H7 (cell line): ENCODE results near the gene CASP5. TPM values are rescaled to one million over a fixed set of nuclear protein-coding genes. Genes with fewer than 3 reads are reported as not detected.

ENCODE experiments used
- DNase-seq: peaks from one replicate; pipeline ENCODE4 v3.0.0; 2012
- H3K27me3 ChIP-seq: 2 replicates; pipeline ENCODE4 v1.6.0; 2011; ENCODE audit warnings: mild to moderate bottlenecking, low read length; ENCODE audit not compliant: control insufficient read depth, insufficient read depth
- H3K36me3 ChIP-seq: replicated peaks from 2 replicates; pipeline ENCODE4 v1.5.1; 2011; ENCODE audit warnings: low read length; ENCODE audit not compliant: control insufficient read depth, insufficient read depth
- H3K4me3 ChIP-seq: 2 replicates; pipeline ENCODE4 v1.5.1; 2011; ENCODE audit warnings: low read depth, mild to moderate bottlenecking, control low read depth, low read length, moderate library complexity; ENCODE audit not compliant: insufficient read depth
- total RNA-seq: library from RNA; depleted of rRNA; stranded (reverse); fragments of >200 nt; shearing (Covaris generic); gene quantifications from 2 replicates; pipeline ENCODE4 v1.2.3, GENCODE V29; 2014; rRNA removed

Gene CASP5
- total RNA-seq, 1 experiment from 2014 or later, result not detected

DNA sequence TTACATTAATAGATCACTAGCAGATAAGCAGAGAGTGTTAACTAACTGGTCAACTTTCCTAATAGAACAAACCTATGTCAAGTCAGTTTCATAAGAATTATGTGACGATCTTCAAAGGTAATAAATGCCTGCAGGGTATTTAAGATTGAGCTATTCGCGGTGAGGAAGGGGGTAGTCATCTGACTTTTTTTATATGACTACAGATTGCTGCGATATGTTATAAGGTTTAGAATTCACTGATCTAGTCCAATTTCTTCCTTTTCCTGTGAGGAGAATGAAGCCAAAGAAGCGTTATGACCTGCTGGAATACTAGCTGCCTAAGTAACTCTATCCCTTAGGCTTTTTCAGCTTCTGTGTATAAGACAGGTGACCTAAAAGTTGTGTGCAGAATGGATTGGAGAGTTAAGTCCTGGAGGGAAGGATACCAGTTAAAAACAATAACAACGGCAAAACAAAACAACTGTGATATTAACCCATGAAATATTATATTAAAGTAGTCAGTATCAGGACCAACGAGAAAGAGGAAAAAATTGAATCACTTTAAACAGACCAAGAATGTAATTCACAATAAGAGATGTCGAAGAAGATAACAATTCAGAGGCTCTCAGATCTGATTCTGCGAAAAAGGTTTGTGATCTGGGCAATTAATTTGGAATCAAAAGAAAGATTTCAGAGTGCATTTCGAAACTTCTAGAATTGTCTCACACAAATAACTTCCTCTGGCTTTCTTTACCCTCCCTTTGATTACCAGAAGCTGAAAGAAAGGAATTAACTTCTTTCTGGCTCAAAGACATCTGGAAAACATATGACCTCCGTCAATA, 55.2 kb downstream of the CASP5 start:
- Histone ChIP-seq H3K4me3 (no peak overlapping the region), H3K27me3 (no peaks in the 10 kb centered on the region), H3K36me3 (no peaks in the 10 kb centered on the region)
- no peak for DNase-seq

DNA sequence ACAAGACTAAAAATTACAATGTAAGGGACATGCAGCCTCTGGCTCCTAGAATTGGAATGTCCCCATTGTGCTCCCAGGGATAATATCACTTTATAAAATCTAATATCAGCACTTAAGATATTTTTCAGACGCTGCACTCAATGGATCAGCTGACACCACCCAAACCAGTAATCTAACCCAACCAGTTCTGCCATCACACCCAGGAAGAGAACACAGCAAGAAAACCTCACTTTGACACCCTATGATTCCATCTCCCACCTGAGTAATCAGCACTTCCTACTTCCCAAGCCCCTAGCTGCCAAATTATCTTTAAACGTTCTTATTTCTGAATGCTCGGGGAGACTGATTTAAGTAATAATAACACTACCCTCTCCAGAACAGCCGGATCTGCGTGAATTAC, 57.2 kb downstream of the CASP5 start:
- Histone ChIP-seq H3K4me3 (no peak overlapping the region), H3K27me3 (no peaks in the 10 kb centered on the region), H3K36me3 (no peaks in the 10 kb centered on the region)
- DNase-seq, result no peak

DNA sequence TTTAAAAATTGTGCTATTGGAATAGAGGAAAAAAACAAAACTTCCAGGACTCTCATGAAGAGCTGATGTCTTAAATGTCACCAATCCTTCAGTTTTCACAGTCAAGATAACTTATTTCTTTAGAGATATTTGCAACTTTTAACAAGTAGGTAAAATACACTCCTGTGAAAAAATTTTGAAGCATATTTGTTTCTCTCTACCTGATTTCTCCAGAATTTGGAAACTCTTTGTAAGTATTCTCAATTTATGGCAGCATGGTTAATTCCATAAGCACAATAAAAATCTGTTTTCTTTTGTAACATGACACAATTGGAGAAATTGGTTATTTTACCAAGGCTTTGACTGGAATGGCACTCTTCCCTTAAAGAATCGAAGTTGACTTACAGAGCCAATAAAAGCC, 58.7 kb downstream of the CASP5 start:
- Histone ChIP-seq H3K4me3 (no peak overlapping the region), H3K27me3 (no peaks in the 10 kb centered on the region), H3K36me3 (no peaks in the 10 kb centered on the region)
- DNase-seq, result no peak

DNA sequence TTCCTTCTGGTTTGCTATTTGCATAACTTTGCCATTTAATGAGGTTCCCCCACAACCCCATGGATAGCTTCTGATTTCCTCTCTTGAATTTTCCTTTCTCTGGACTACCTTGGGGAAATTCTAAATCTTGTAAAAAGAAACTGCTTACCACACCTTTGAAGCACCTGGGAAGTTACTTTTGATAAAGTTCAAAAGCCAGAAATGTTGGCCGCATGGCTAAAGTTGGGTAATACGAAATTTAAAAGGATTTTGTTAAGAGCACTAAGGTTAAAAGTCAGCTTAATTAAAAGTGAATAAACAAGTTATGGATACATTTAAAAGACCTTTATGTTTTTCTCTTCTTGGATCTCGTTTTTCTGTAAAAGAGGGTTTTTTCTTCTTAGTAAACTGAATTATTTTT, 60.1 kb downstream of the CASP5 start:
- no peaks in the 10 kb centered on the region for H3K36me3 ChIP-seq
- H3K4me3 ChIP-seq, result no peak overlapping the region
- H3K27me3 ChIP-seq, result no peaks in the 10 kb centered on the region
- no peak for DNase-seq

DNA sequence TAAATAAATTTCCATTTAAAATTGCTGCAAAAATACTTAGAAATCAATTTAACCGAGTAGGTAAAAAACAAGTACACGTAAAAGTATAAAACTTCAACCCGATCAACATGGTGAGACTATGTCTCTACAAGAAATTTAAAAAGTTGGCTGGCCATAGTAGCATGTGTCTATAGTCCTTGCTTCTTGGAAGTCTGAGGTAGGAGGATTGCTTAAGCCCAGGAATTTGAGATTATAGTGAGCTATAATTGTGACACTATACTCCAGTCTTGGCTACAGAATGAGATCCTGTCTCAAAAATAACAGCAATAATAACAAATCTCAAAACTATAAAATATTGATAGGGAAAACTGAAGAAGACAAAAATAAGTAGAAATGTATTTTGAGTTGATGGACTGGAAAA, 65.7 kb downstream of the CASP5 start:
- H3K4me3 ChIP-seq, result no peak overlapping the region
- no peak for DNase-seq
- H3K27me3 ChIP-seq, result no peaks in the 10 kb centered on the region
- H3K36me3 ChIP-seq, result no peaks in the 10 kb centered on the region

DNA sequence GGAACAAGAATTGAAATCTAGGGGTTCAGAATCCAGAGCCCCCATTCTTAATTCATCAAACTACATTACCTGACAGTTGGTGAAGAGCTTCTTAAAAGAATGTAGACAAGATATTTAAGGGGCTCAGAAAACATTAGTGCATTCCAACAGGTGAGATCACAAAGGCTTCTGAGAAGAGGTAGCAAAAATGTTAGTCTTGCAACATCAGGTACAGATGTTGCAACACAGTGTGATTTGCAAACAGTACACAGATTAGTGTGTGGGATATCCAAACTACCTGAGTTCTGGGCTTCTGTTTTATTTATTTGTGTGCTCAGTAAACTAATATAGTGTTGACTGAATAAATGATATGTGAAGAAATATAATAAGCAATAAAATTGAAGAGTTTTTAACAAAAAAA, 66.4 kb downstream of the CASP5 start:
- no peaks in the 10 kb centered on the region for H3K36me3 ChIP-seq
- no peak for DNase-seq
- no peaks in the 10 kb centered on the region for H3K27me3 ChIP-seq
- no peak overlapping the region for H3K4me3 ChIP-seq

DNA sequence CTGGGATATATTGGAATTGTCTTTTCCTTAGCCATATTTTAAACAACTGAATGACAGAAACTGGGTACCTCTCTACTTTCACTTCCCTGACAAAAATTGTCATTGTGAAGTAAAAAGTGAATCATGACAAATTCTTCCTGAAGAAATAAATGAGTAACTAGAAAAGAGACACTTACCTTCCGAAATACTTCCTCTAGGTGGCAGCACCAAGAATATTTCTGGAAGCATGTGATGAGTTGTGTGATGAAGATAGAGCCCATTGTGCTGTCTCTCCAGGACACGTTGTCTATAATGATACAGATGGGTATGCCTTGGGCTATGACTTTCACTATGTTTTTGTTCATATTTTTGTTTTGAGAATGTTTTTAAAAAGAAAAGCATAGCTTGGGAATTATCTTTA, 76.1 kb downstream of the CASP5 start:
- Histone ChIP-seq H3K36me3 (no peaks in the 10 kb centered on the region), H3K4me3 (no peak overlapping the region), H3K27me3 (no peaks in the 10 kb centered on the region)
- peak; percentile 3 for DNase-seq

Other genes with a start within 250 kb of the CASP5 start
- gene CASP12, start 124.7 kb downstream of the CASP5 start, total RNA-seq, result not detected in 2 replicates
- not detected in 2 replicates for gene CASP4, start 54.6 kb downstream of the CASP5 start, total RNA-seq
- gene CASP1, start 12.0 kb upstream of the CASP5 start, total RNA-seq, result not detected in 2 replicates
- not detected in 2 replicates for gene CARD16, start 22.2 kb upstream of the CASP5 start, total RNA-seq
- gene CARD18, start 116.6 kb upstream of the CASP5 start, total RNA-seq, result not detected in 2 replicates